ENCODE data around the gene IKBIP. TPM values are rescaled to one million over a fixed set of nuclear protein-coding genes. Genes with fewer than 3 reads are reported as not detected.

IKBIP gene
- total RNA-seq, 1 experiment from 2014 or later: 10.9 TPM

GRCh38 chr12:98595243-98595988 lies 49.2 kb downstream of the IKBIP start:
- Mint-ChIP-seq H3K4me3 (ENCODE audit: unreplicated experiment) (peak overlapping the region; percentile 98), H3K27me3 (ENCODE audit: insufficient read depth, unreplicated experiment) (no peaks in the 10 kb centered on the region), H3K9me3 (ENCODE audit: unreplicated experiment) (no peaks in the 10 kb centered on the region), H3K27ac (ENCODE audit: unreplicated experiment) (peak overlapping the region; percentile 98), H3K4me1 (ENCODE audit: low read depth, unreplicated experiment) (peaks cover 7% of the 10 kb centered on the region), H3K36me3 (ENCODE audit: insufficient read depth, unreplicated experiment) (peaks cover 76% of the 10 kb centered on the region)
- ChIA-PET POLR2A (interaction anchor here (0.9 to 3.7 kb wide), 2 partner anchors 24 to 28 kb away, joined by 4 to 33 read pairs; no protein-coding TSS in a partner anchor), CTCF (interaction anchor here (3.9 kb wide), 1 partner anchor 28 kb away, joined by 54 read pairs; no protein-coding TSS in a partner anchor)
- no peak for TF ChIP-seq CTCF (IDR thresholded peaks at IDR 0.05; ENCODE audit: insufficient read depth in 1 of 2, low read depth in 1 of 2, low read length in 1 of 2, severe bottlenecking in 1 of 2, unreplicated experiment in 1 of 2)
- no TSS peak for BruUV-seq (replicated peaks)
- Histone ChIP-seq H3K36me3 (ENCODE audit: control insufficient read depth, insufficient read depth, low read length) (peaks cover 4% of the 10 kb centered on the region), H3K4me1 (peaks cover 17% of the 10 kb centered on the region), H3K9me3 (no peaks in the 10 kb centered on the region), H3K27me3 (replicated peaks; ENCODE audit: control insufficient read depth, insufficient read depth, low read length) (no peaks in the 10 kb centered on the region), H3K4me3 (ENCODE audit: low read depth, low read length) (peak overlapping the region; percentile 97)
- DNase-seq: no peak
- intact Hi-C loops (cut with micrococcal nuclease; ENCODE audit: unreplicated experiment): loop anchor here (2.0 kb wide), 1 partner anchor 59 kb away; no protein-coding TSS in a partner anchor

- Histone ChIP-seq H3K27me3 (replicated peaks; ENCODE audit: control insufficient read depth, insufficient read depth, low read length) (no peaks in the 10 kb centered on the region), H3K36me3 (ENCODE audit: control insufficient read depth, insufficient read depth, low read length) (peaks cover 1% of the 10 kb centered on the region; the same call in 1 of the 2 replicates), H3K4me1 (peaks cover 17% of the 10 kb centered on the region), H3K4me3 (ENCODE audit: low read depth, low read length) (peak overlapping the region; percentile 97), H3K9me3 (no peaks in the 10 kb centered on the region)
- POLR2A ChIA-PET: interaction anchor here (1.2 to 3.7 kb wide), 5 partner anchors 12 to 58 kb away, joined by 3 to 33 read pairs (median 6); no protein-coding TSS in a partner anchor
- no peaks in the 10 kb centered on the region for H3K27me3 Mint-ChIP-seq (ENCODE audit: insufficient read depth, unreplicated experiment)
- no TSS peak for BruUV-seq (replicated peaks)
- peak overlapping the region; percentile 98 for H3K4me3 Mint-ChIP-seq (ENCODE audit: unreplicated experiment)
- H3K9me3 Mint-ChIP-seq (ENCODE audit: unreplicated experiment): no peaks in the 10 kb centered on the region
- CTCF ChIA-PET: interaction anchor here (3.9 kb wide), 1 partner anchor 27 kb away, joined by 54 read pairs; no protein-coding TSS in a partner anchor
- H3K27ac Mint-ChIP-seq (ENCODE audit: unreplicated experiment): peak overlapping the region; percentile 98
- intact Hi-C loops (cut with micrococcal nuclease; ENCODE audit: unreplicated experiment): loop anchor here (2.0 kb wide), 1 partner anchor 61 kb away; no protein-coding TSS in a partner anchor
- H3K36me3 Mint-ChIP-seq (ENCODE audit: insufficient read depth, unreplicated experiment): peaks cover 64% of the 10 kb centered on the region
- H3K4me1 Mint-ChIP-seq (ENCODE audit: low read depth, unreplicated experiment): peaks cover 7% of the 10 kb centered on the region
- TF ChIP-seq CTCF (IDR thresholded peaks at IDR 0.05; ENCODE audit: insufficient read depth in 1 of 2, low read depth in 1 of 2, low read length in 1 of 2, severe bottlenecking in 1 of 2, unreplicated experiment in 1 of 2): no peak
- peak; percentile 24 to 37 for DNase-seq
These were observed 50.3 kb downstream of the IKBIP start for GRCh38 chr12:98594050-98594835.
